DOHH2 (cell line): ENCODE results near the gene DRGX.

Experiments used
- H3F3A ChIP-seq: fragments of 200-600 bp; sonication (generic), shearing (Covaris generic); 2 replicates; pipeline ENCODE4 v1.6.0; 2016; ENCODE audit warnings: antibody characterized with exemption, mild to moderate bottlenecking; ENCODE audit not compliant: control insufficient read depth, insufficient read depth
- H3K27ac ChIP-seq: fragments of 200-600 bp; sonication (generic); 2 replicates; pipeline ENCODE4 v1.5.1; 2014; ENCODE audit warnings: low read depth, mild to moderate bottlenecking, low read length, moderate library complexity
- H3K27me3 ChIP-seq: fragments of 200-600 bp; sonication (generic); 2 replicates; pipeline ENCODE4 v1.6.1; 2014; ENCODE audit warnings: mild to moderate bottlenecking, low read length, mixed read lengths; ENCODE audit not compliant: control insufficient read depth
- H3K36me3 ChIP-seq: fragments of 200-600 bp; sonication (generic); 2 replicates; pipeline ENCODE4 v1.6.1; 2014; ENCODE audit warnings: mild to moderate bottlenecking, low read length, moderate library complexity, mixed read lengths; ENCODE audit not compliant: control insufficient read depth
- H3K4me1 ChIP-seq: fragments of 200-600 bp; sonication (generic); 2 replicates; pipeline ENCODE4 v1.6.1; 2014; ENCODE audit warnings: mild to moderate bottlenecking, low read length, mixed read lengths; ENCODE audit not compliant: control insufficient read depth
- H3K4me2 ChIP-seq: fragments of 200-600 bp; sonication (generic); 2 replicates; pipeline ENCODE4 v1.6.0; 2014; ENCODE audit warnings: mild to moderate bottlenecking, low read length, moderate library complexity
- H3K4me3 ChIP-seq: fragments of 200-600 bp; sonication (generic); 2 replicates; pipeline ENCODE4 v1.5.1; 2014; ENCODE audit warnings: mild to moderate bottlenecking, low read length, mixed read lengths
- H3K79me2 ChIP-seq: fragments of 200-600 bp; sonication (generic); 2 replicates; pipeline ENCODE4 v1.6.1; 2014; ENCODE audit warnings: mild to moderate bottlenecking, low read length, mixed read lengths; ENCODE audit not compliant: control insufficient read depth
- H3K9me2 ChIP-seq: fragments of 200-600 bp; sonication (generic); replicated peaks from 2 replicates; pipeline ENCODE4 v1.6.1; 2014; ENCODE audit warnings: mild to moderate bottlenecking, low read length, mixed read lengths; ENCODE audit not compliant: control insufficient read depth
- H3K9me3 ChIP-seq: fragments of 200-600 bp; sonication (generic); 2 replicates; pipeline ENCODE4 v1.6.1; 2014; ENCODE audit warnings: antibody characterized with exemption, low read length, mixed read lengths; ENCODE audit not compliant: control insufficient read depth, insufficient read depth
- H4K20me1 ChIP-seq: fragments of 200-600 bp; sonication (generic); 2 replicates; pipeline ENCODE4 v1.6.0; 2014; ENCODE audit warnings: low read depth, mild to moderate bottlenecking, antibody characterized with exemption, low read length, moderate library complexity; ENCODE audit not compliant: control insufficient read depth, insufficient read depth
- CTCF ChIP-seq: fragments of 200-600 bp; sonication (generic); IDR thresholded peaks from one replicate; pipeline ENCODE4 v1.5.1; 2014; ENCODE audit warnings: antibody characterized with exemption, mild to moderate bottlenecking, low read depth, low read length; ENCODE audit not compliant: poor library complexity, severe bottlenecking
- EZH2phosphoT487 ChIP-seq: fragments of 200-600 bp; sonication (generic); IDR thresholded peaks from 2 replicates; pipeline ENCODE4 v1.6.1; 2017; ENCODE audit warnings: borderline replicate concordance, mild to moderate bottlenecking, antibody characterized with exemption, low read length, moderate library complexity, mixed read lengths

Gene DRGX

GRCh38 chr10:49365275-49365674, 30.6 kb downstream of the DRGX start:
- H3K36me3 ChIP-seq: no peaks in the 10 kb centered on the region
- H4K20me1 ChIP-seq: no peaks in the 10 kb centered on the region
- H3K9me3 ChIP-seq: no peaks in the 10 kb centered on the region
- H3K27me3 ChIP-seq: no peaks in the 10 kb centered on the region
- H3K9me2 ChIP-seq: no peaks in the 10 kb centered on the region
- no peak overlapping the region for H3K4me3 ChIP-seq
- no peaks in the 10 kb centered on the region for H3K79me2 ChIP-seq
- H3F3A ChIP-seq: no peaks in the 10 kb centered on the region
- TF ChIP-seq EZH2phosphoT487 (no peak), CTCF (no peak)
- no peaks in the 10 kb centered on the region for H3K4me1 ChIP-seq
- no peak overlapping the region for H3K27ac ChIP-seq
- H3K4me2 ChIP-seq: no peak overlapping the region

- Histone ChIP-seq H3K4me2 (no peak overlapping the region), H3K9me2 (no peaks in the 10 kb centered on the region)
These were observed 31.1 kb downstream of the DRGX start for GRCh38 chr10:49364747-49365146.

GRCh38 chr10:49364051-49364450, 31.8 kb downstream of the DRGX start:
- Histone ChIP-seq H3F3A (no peaks in the 10 kb centered on the region), H3K9me3 (no peaks in the 10 kb centered on the region), H3K27me3 (no peaks in the 10 kb centered on the region), H3K9me2 (no peaks in the 10 kb centered on the region), H3K27ac (no peak overlapping the region), H3K4me3 (no peak overlapping the region), H3K4me2 (no peak overlapping the region), H3K79me2 (no peaks in the 10 kb centered on the region), H3K4me1 (no peaks in the 10 kb centered on the region), H3K36me3 (no peaks in the 10 kb centered on the region), H4K20me1 (no peaks in the 10 kb centered on the region)
- no peak for TF ChIP-seq CTCF
- no peak for TF ChIP-seq EZH2phosphoT487

More at GRCh38 chr10:49364747-49365146, 31.1 kb downstream of the DRGX start:
- Histone ChIP-seq H4K20me1 (no peaks in the 10 kb centered on the region), H3K4me1 (no peaks in the 10 kb centered on the region), H3K27me3 (no peaks in the 10 kb centered on the region), H3K9me3 (no peaks in the 10 kb centered on the region), H3K36me3 (no peaks in the 10 kb centered on the region), H3K27ac (no peak overlapping the region), H3K4me3 (no peak overlapping the region), H3K79me2 (no peaks in the 10 kb centered on the region), H3F3A (no peaks in the 10 kb centered on the region)
- TF ChIP-seq CTCF (no peak), EZH2phosphoT487 (no peak)
